HG02798 (cell line): ENCODE data around the gene SMIM13.

ENCODE experiments used
- ATAC-seq: cut with Tn5 transposase; IDR thresholded peaks from one replicate; pipeline ENCODE4 v1.9.1; 2021; ENCODE audit warnings: mild to moderate bottlenecking; ENCODE audit not compliant: unreplicated experiment, poor library complexity

SMIM13 gene

GRCh38 chr6:11115808-11116536, 22.3 kb downstream of the SMIM13 start:
- peak; percentile 48 for ATAC-seq

GRCh38 chr6:11120271-11121005, 26.8 kb downstream of the SMIM13 start:
- ATAC-seq: no peak

- no peak for ATAC-seq
Measured at GRCh38 chr6:11121851-11122250, 28.2 kb downstream of the SMIM13 start.

GRCh38 chr6:11122380-11122779, 28.7 kb downstream of the SMIM13 start:
- ATAC-seq: no peak

- ATAC-seq: no peak
Measured at GRCh38 chr6:11123978-11124377, 30.3 kb downstream of the SMIM13 start.

- ATAC-seq: no peak
Measured at GRCh38 chr6:11126876-11127275, 33.2 kb downstream of the SMIM13 start.

GRCh38 chr6:11128608-11129007, 35.0 kb downstream of the SMIM13 start:
- no peak for ATAC-seq

GRCh38 chr6:11129908-11130565, 36.4 kb downstream of the SMIM13 start:
- peak; percentile 49 for ATAC-seq

GRCh38 chr6:11130605-11131004, 37.0 kb downstream of the SMIM13 start:
- no peak for ATAC-seq

- no peak for ATAC-seq
Measured at GRCh38 chr6:11132194-11132888, 38.7 kb downstream of the SMIM13 start.

GRCh38 chr6:11133281-11133680, 39.6 kb downstream of the SMIM13 start:
- ATAC-seq: no peak

GRCh38 chr6:11136809-11137208, 43.2 kb downstream of the SMIM13 start:
- no peak for ATAC-seq

GRCh38 chr6:11139051-11139960, 45.7 kb downstream of the SMIM13 start:
- no peak for ATAC-seq

GRCh38 chr6:11140056-11140455, 46.4 kb downstream of the SMIM13 start:
- no peak for ATAC-seq

GRCh38 chr6:11141295-11141694, 47.7 kb downstream of the SMIM13 start:
- no peak for ATAC-seq

- no peak for ATAC-seq
Measured at GRCh38 chr6:11142296-11143027, 48.8 kb downstream of the SMIM13 start.

- no peak for ATAC-seq
Measured at GRCh38 chr6:11143394-11144371, 50.0 kb downstream of the SMIM13 start.

- ATAC-seq: peak; percentile 86
Measured at GRCh38 chr6:11144393-11144851, 50.8 kb downstream of the SMIM13 start.
